Activated CD4-positive, alpha-beta T cell treated with anti-CD3 and anti-CD28 coated beads for 24 hours (primary cell): ENCODE measurements around the gene FASTKD2.
"Not testable (repeated sequence)": the region's sequence is repeated elsewhere in the genome, so short reads cannot be mapped to it uniquely, and the experiment has no call there.

Experiments used
- DNase-seq, 2 donors: peaks; one replicate each; pipeline ENCODE4 v3.0.0-alpha.2; 2020; ENCODE audit warnings: low read depth in 2 of 2

FASTKD2 gene

GRCh38 chr2:206790311-206790935 lies 25.0 kb downstream of the FASTKD2 start:
- no peak for DNase-seq

- no peak for DNase-seq
These were observed 27.2 kb downstream of the FASTKD2 start for GRCh38 chr2:206792645-206793044.

DNA sequence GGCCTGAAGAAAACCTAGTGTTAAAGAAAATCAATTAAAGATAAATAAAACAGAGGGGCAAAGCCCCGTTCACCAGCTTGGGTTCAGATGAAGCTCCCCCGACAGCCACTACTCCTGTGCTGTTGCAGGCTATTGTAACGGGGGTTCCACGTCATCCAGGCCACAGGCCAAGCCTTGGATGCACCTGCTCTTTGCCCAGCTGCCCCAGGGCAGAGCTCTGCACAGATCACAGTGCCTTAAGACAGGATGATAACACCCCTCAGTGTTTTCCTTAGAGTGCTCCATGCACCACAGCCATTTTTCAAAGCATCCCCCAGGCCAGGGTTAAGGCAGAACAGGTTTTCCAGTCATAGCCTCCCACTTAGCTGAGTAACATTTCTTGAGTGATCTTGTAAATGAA lies 32.0 kb downstream of the FASTKD2 start:
- DNase-seq = no peak

DNA sequence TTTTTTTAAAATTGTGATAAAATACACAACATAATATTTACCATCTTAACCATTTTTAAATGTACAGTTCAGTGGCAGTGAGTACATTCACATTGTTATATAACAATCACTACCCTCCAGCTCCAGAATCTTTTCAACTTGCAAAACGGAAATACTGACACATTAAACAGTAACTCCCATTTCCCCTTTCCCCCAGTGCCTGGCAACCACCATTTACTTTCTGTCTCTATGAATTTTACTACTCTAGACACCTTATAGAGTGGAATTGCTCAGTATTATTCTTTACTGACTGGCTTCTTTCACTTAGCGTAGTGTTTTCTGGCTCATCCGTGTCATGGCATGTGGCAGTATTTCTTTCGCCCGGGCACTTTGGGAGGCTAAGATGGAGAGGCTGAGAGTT lies 32.6 kb downstream of the FASTKD2 start:
- DNase-seq = no peak

DNA sequence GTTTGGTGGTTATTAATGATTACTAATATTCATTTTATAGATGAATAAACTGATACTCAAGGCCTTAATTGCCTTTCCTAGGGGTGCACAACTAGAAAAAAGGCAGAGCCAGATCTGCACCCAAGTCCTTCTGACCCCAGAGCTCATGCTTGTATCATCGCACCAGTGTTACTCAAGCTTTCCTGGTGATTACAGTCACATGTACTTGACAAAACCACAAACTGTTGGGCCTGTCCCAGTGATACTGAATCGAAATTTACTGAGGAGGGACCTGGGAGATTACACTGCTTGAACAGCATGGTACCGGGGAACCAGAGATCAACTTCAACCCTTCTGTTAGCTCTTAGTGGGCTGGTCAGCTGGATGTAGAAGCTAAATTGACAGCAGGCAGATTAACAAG lies 33.7 kb downstream of the FASTKD2 start:
- DNase-seq = no peak

GRCh38 chr2:206800506-206801417 lies 35.4 kb downstream of the FASTKD2 start:
- peak in 1 of 2 donors; percentile 27 for DNase-seq

DNA sequence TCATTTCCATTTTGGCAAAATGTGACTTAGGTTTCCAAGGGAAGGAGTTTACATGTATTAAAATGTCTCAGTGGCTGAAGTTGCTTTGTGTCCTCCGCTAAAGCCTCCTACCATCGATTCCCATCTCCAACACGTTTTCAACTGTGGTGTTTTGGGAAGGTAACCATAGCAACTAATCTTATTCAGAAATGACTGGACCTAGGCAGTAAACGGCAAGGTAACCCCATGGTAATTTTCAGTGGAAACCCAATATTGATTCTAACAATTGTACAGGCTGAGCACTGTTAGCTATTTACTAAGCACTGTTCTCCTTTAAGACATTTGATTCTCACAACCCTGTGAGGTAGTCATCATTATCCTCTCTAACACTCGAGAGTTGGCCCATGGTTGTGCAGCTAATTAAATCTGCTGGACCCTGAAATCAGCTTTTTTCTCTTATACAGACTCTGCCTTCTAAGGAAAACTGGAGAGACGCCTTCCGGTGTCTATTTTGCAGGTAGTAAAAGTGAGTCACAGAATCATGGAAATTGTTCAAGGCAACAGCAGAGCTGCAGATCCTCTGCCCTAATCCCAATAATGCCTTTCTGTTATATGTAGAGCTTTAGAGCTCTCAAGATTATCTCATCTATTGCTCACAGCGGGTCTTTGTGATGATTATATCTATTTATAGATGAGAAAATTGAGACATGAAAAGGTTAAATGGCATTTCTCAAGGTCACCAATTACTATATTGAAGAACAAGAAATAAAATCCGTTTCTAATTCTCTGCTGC lies 36.2 kb downstream of the FASTKD2 start:
- no peak for DNase-seq

- no peak for DNase-seq
These were observed 37.5 kb downstream of the FASTKD2 start for GRCh38 chr2:206802654-206803514.

DNA sequence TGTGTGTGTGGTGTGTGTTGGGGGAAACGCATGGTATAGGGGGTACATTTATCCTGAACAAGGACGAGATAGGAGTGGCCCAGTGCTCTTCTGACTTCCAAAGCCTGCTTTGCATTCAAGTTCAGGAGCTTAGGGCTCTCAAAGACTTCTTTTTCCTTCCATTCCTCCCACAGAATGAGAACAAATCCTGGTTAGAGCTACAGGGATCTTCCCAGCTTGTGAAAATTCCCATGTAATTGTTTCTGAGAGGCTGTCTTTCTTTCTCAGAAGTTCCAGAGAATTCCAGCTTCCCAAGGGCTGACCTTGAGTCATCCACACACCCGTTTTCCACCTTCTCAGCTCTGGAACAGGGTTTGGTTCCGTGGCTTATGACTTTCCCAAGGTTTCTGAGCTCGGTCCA lies 38.9 kb downstream of the FASTKD2 start:
- DNase-seq = no peak

DNA sequence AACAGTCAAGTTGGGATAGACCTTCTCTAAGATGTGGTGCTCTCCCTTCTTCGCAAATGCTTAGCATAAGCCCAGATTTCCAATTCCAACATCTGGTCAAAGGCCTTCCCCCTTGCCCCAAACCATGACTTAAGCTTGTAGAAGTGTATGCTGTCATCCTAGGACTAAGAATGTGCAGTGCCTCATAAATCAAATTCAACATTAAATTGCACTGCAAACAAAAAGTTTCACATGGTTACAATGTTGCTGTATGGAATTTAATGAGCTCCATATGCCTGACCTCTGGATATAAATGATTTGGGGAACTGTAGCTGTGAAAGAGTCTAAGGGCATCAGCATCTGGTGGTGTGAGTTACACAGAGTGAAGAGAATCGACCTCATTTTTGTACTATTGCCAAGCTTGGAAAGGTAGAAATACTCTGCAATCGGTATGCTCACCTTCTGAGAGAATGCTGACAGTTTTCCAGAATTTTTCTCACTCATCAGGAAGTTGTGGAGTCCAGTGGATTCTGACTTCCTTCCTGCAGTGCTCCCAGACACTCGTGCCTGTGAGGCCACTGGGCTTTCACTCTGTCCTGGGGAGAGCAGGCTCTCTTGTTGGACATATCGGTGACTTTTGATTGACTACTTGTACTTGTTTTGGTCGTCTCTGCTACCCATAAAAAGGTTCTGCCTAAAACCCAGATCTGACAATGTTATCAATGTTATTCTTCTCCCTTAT lies 40.6 kb downstream of the FASTKD2 start:
- no peak for DNase-seq

GRCh38 chr2:206807624-206808023 lies 42.2 kb downstream of the FASTKD2 start:
- DNase-seq = not testable (repeated sequence)

- not testable (repeated sequence) for DNase-seq
These were observed 47.1 kb downstream of the FASTKD2 start for GRCh38 chr2:206812471-206812870.

GRCh38 chr2:206814498-206814897 lies 49.1 kb downstream of the FASTKD2 start:
- DNase-seq = no peak

DNA sequence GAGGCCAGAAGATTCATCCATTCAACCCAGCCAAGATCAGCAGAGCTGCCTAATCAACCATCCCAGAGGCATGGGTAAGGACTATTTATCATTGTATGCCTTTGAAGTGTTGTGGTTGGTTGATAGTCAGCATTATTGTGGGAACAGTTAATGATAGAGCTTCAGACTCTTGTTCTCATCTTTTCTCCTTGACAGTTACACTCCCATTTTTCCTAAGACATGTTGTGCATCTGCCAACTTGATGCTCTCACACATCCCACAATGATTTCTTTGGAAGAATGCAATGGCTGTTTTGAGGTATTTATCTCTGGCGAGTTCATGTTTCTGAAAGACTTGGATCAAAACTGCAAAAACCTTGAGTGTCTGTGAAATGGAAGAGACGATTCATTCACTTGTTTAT lies 55.4 kb downstream of the FASTKD2 start:
- no peak for DNase-seq

DNA sequence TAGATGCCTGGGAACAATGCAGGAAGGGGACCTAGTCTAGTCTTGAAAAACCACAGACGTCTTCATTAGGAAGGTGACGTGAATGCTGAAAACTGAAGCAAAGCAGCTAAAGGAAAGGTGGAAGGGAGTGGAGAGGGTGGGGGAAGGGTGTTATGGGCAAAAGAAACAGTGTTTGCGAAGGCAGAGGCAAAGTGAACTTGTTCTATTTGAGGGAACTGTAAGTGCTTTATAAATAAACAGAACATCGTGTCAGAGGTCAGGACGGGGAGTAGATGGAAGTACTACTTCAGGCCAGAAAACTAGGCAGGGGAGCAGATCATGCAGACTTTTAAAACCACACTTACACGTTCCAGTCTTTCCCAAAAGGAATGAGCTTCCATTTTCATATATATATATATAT lies 57.8 kb downstream of the FASTKD2 start:
- DNase-seq = no peak

GRCh38 chr2:206824087-206824618 lies 58.7 kb downstream of the FASTKD2 start:
- no peak for DNase-seq

GRCh38 chr2:206824993-206825392 lies 59.6 kb downstream of the FASTKD2 start:
- DNase-seq = no peak

DNA sequence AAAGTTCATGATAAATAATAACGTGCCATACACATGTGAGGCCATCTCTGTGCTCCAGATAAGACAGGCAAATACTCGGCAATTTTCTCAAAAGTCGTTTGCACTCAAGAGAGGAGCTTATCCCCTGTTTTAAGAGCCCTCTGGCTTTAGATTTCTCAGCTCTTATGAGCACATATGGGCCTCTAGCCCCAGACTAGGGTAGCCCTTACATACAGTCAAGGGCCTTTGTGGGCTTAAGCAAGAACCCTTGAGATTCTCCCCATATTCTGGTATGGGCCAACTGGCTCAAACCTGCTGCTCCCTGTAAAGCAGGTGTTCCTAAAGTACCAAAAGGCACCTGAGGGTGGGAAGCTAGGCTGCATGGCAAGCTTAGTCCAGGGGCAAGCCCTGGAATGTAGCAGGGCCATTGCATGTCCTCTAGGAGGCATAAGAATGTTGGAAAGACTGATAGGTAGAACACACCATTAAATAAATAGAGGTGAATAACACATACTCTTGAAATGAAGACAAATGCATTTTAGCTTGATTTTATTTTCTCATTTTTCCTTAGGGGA lies 66.1 kb downstream of the FASTKD2 start:
- no peak for DNase-seq

- DNase-seq = no peak
These were observed 67.5 kb downstream of the FASTKD2 start for GRCh38 chr2:206832873-206833272.

DNA sequence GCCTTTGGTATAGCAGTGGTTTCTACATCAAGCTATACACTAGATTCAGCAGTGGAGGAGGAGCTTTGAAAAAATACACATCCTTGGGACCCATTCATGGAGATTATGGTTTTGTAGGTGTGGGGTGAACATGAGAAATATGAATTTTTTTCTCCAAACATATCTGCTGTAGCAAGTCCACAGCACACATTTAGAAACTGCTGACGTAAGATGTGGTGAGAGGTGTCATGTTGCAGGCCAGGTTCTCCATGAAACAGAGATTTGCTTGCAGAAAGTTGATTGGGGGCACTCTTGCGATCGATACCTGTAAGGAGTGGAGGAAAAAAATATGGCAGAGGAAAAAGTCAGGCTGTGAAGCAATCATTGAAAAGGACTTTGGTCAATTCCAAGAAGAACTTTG lies 67.9 kb downstream of the FASTKD2 start:
- no peak for DNase-seq
